ENCODE measurements around the gene FOXN4. TPM values are rescaled to one million over a fixed set of nuclear protein-coding genes. Genes with fewer than 3 reads are reported as not detected.

FOXN4 gene
- total and polyA plus RNA-seq, 3 experiments from 2014 or later, result not detected

DNA sequence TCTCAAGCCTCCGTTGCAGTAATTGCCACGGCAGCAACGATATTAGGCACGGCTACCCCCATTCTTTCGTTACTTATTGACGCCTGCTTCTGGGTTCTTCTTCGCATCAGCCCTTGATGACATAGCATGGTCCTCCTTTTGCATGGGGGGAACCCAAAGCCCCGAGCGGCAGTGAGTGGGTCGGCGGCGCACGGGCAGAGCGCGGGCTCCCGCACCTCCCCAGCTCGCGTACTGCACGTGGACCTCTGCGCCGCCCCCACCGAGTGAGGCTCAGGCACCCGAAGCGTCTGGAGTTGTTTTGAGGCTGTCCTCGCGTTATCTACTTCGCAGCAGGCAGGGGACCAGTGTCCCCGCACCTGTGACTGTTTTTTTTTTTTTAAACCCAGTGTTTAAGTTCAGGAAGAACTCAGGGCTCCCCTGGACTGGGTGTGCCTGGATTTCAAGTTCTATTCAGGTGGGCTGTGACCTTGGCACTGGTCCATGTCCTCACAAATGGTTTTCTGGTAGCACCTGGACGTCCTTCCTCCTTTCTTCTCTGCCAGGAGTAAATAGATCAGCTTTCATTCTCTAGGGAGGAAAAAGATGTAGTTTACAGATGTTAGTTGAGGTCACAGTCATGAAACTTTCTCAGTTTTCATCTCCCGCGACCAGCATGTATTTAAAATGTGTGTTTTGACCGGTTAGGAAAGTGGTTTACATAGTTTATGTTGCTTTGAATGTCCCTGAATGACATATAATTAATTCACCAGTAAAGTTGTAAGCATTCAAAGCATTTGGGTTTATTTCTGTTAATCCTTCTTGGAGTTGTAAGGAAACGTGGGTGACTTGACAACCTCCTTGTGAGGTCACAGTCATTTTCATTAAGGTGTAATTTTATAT is 1.4 kb upstream of the FOXN4 start:
- no peaks in the 10 kb centered on the region for H3K9me3 ChIP-seq (ENCODE audit: low read length)
- peaks cover 8% of the 10 kb centered on the region for H3K4me1 ChIP-seq (ENCODE audit: insufficient read depth, low read length)
- H3K36me3 ChIP-seq (ENCODE audit: insufficient read depth, low read length), result no peaks in the 10 kb centered on the region
- H3K4me3 ChIP-seq (ENCODE audit: low read length), result no peak overlapping the region
- POLR2A ChIA-PET, result no interaction called here
- DNase-seq, result no peak
- H3K27ac Mint-ChIP-seq, result no peak overlapping the region
- H3K27me3 ChIP-seq (ENCODE audit: insufficient read depth, low read length, poor library complexity, severe bottlenecking), result peaks cover 20% of the 10 kb centered on the region
- H3K27me3 Mint-ChIP-seq, result peaks cover 51 to 78% of the 10 kb centered on the region in 2 donors
- CTCF ChIA-PET, result no interaction called here
- peaks cover 8 to 14% (median 9%) of the 10 kb centered on the region in 3 donors for H3K4me1 Mint-ChIP-seq
- H3K4me3 Mint-ChIP-seq, result peak overlapping the region; percentile 71 to 88 (median 77)
- H3K27ac ChIP-seq (ENCODE audit: low read depth, low read length), result no peak overlapping the region
- no peaks in the 10 kb centered on the region for H3K36me3 Mint-ChIP-seq
- no peaks in the 10 kb centered on the region for H3K9me3 Mint-ChIP-seq

DNA sequence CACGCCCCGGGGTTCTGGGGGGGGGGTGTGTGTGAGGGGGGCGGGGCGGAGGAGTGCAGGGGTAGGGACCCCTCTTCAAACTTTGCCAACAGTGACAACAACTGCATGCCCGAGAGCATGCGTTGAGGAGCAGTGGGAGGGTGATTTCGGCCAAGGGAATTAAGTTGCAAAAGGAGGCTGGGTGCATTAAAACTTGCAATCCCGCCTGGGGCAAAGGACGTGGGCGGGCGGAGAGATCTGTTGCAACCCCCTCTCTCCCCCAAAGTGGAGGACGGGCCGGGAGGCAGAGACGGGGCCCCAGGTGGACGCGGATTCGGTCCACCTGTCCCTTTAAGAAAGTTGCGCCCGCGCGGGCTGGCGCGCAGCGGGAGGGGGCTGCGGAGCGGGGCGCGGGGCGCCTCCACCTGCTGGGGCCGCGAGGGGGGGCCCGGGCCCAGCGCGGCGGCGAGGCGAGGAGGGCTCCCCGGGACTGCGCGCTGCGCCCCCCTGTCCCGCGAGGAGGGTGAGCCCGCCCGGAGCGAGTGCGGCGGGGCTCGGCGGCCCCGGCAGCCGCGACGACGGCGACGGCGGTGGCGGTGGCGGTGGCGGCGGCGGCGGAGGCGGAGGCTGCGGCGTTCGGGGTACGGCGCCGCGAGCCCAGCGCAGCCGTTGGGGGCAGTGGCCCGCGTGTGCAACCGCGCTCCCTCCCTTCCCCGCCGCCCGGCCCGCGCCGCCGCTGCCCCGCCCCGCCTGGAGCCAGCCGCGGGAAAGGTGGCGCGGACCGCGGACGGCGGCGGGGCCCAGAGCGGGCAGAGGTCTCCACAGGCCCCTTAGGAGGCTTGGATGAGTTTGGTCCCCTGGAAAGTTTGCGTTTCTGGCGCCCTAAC is 530 bp upstream of the FOXN4 start:
- no peaks in the 10 kb centered on the region for H3K9me3 ChIP-seq (ENCODE audit: low read length)
- Mint-ChIP-seq H3K36me3 (no peaks in the 10 kb centered on the region), H3K4me3 (peak overlapping the region; percentile 77 to 90 (median 83)), H3K27ac (no peak overlapping the region), H3K9me3 (no peaks in the 10 kb centered on the region), H3K4me1 (peaks cover 8 to 14% (median 9%) of the 10 kb centered on the region in 3 donors), H3K27me3 (peaks cover 49 to 81% of the 10 kb centered on the region in 2 donors)
- peaks cover 20% of the 10 kb centered on the region for H3K27me3 ChIP-seq (ENCODE audit: insufficient read depth, low read length, poor library complexity, severe bottlenecking)
- CTCF ChIA-PET, result no interaction called here
- POLR2A ChIA-PET, result no interaction called here
- H3K27ac ChIP-seq (ENCODE audit: low read depth, low read length), result no peak overlapping the region
- DNase-seq, result no peak
- H3K4me1 ChIP-seq (ENCODE audit: insufficient read depth, low read length), result peaks cover 8% of the 10 kb centered on the region
- no peak overlapping the region for H3K4me3 ChIP-seq (ENCODE audit: low read length)
- no peaks in the 10 kb centered on the region for H3K36me3 ChIP-seq (ENCODE audit: insufficient read depth, low read length)

DNA sequence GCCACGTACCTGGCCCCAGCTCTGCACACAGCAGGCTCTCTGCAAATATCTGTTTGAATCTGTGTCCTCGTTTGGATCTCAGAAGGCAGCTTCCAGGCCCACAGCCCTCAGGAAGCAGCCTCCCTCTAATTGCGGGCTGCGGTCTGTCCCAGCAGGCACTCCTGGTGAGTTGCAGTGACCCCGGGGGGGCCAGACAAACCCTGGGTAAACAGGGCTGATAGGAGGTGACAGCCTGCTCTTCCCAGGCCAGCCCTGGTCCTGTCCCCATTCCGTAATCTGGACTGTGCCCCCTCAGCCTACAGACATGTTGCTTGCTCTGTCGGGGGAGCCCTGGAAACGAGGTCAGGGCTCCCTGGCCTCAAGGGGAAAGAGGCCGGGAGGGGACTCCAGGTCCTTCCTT is 2.0 kb downstream of the FOXN4 start:
- no peak for DNase-seq
- ChIA-PET POLR2A (no interaction called here), CTCF (no interaction called here)
- peaks cover 8% of the 10 kb centered on the region for H3K4me1 ChIP-seq (ENCODE audit: insufficient read depth, low read length)
- no peaks in the 10 kb centered on the region for H3K36me3 Mint-ChIP-seq
- peaks cover 8 to 14% (median 9%) of the 10 kb centered on the region in 3 donors for H3K4me1 Mint-ChIP-seq
- no peak overlapping the region for H3K4me3 ChIP-seq (ENCODE audit: low read length)
- no peak overlapping the region for H3K27ac Mint-ChIP-seq
- no peak overlapping the region for H3K27ac ChIP-seq (ENCODE audit: low read depth, low read length)
- no peaks in the 10 kb centered on the region for H3K9me3 Mint-ChIP-seq
- no peaks in the 10 kb centered on the region for H3K9me3 ChIP-seq (ENCODE audit: low read length)
- H3K27me3 ChIP-seq (ENCODE audit: insufficient read depth, low read length, poor library complexity, severe bottlenecking), result peaks cover 20% of the 10 kb centered on the region
- peaks cover 49 to 82% of the 10 kb centered on the region in 2 donors for H3K27me3 Mint-ChIP-seq
- no peaks in the 10 kb centered on the region for H3K36me3 ChIP-seq (ENCODE audit: insufficient read depth, low read length)
- H3K4me3 Mint-ChIP-seq, result no peak overlapping the region

DNA sequence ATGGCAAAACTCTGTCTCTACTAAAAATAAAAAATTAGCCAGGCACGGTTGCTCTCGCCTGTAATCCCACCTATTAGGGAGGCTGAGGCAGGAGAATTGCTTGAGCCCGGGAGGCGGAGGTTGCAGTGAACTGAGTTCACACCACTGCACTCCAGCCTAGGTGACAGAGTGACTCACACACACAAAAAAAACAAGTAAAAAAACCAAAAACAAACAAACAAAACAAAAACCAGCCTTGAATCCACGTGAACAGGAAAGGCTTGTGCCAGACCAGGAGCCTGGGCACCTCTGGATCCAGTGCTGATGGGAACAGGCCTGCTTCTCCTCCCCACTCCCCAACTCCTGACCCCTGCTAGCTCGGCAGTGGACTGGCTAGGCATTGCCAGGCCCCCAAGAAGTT is 3.5 kb downstream of the FOXN4 start:
- CTCF ChIA-PET, result no interaction called here
- peaks cover 45 to 72% of the 10 kb centered on the region in 2 donors for H3K27me3 Mint-ChIP-seq
- H3K4me3 Mint-ChIP-seq, result no peak overlapping the region
- H3K27ac Mint-ChIP-seq, result no peak overlapping the region
- Histone ChIP-seq H3K27me3 (ENCODE audit: insufficient read depth, low read length, poor library complexity, severe bottlenecking) (peaks cover 15% of the 10 kb centered on the region), H3K36me3 (ENCODE audit: insufficient read depth, low read length) (no peaks in the 10 kb centered on the region), H3K4me1 (ENCODE audit: insufficient read depth, low read length) (peaks cover 4% of the 10 kb centered on the region), H3K27ac (ENCODE audit: low read depth, low read length) (no peak overlapping the region), H3K9me3 (ENCODE audit: low read length) (no peaks in the 10 kb centered on the region), H3K4me3 (ENCODE audit: low read length) (no peak overlapping the region)
- peaks cover 4 to 10% (median 6%) of the 10 kb centered on the region in 3 donors for H3K4me1 Mint-ChIP-seq
- H3K36me3 Mint-ChIP-seq, result no peaks in the 10 kb centered on the region
- POLR2A ChIA-PET, result no interaction called here
- H3K9me3 Mint-ChIP-seq, result no peaks in the 10 kb centered on the region
- DNase-seq, result no peak

DNA sequence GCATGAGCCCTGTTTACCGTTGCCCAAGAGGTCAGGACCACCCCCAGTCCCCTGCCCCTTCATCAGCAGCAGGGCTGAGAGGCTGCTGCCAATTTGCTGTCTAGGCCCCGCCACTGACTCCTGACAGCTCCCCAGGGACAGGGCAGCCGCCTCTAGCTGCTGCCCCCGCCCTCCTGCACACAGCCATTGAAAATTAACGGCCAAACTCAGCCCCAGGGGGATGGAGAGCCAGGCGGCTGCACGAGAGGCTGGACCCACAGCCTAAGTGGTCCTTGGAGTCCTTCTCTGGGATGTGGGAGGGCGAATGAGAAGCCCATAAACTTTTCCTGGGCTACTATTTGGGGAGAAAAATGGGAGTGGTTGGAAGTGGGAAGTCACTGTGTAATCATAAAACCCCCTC is 4.6 kb downstream of the FOXN4 start:
- no peak overlapping the region for H3K4me3 ChIP-seq (ENCODE audit: low read length)
- H3K27me3 Mint-ChIP-seq, result peaks cover 42 to 67% of the 10 kb centered on the region in 2 donors
- DNase-seq, result no peak
- H3K4me1 ChIP-seq (ENCODE audit: insufficient read depth, low read length), result no peaks in the 10 kb centered on the region
- POLR2A ChIA-PET, result no interaction called here
- no peaks in the 10 kb centered on the region for H3K36me3 ChIP-seq (ENCODE audit: insufficient read depth, low read length)
- CTCF ChIA-PET, result no interaction called here
- no peaks in the 10 kb centered on the region for H3K36me3 Mint-ChIP-seq
- H3K4me1 Mint-ChIP-seq, result peaks cover 0 to 4% (median 2%) of the 10 kb centered on the region in 3 donors
- H3K9me3 Mint-ChIP-seq, result no peaks in the 10 kb centered on the region
- H3K27me3 ChIP-seq (ENCODE audit: insufficient read depth, low read length, poor library complexity, severe bottlenecking), result peaks cover 13% of the 10 kb centered on the region
- H3K27ac Mint-ChIP-seq, result no peak overlapping the region
- H3K4me3 Mint-ChIP-seq, result no peak overlapping the region
- H3K9me3 ChIP-seq (ENCODE audit: low read length), result no peaks in the 10 kb centered on the region
- H3K27ac ChIP-seq (ENCODE audit: low read depth, low read length), result no peak overlapping the region

DNA sequence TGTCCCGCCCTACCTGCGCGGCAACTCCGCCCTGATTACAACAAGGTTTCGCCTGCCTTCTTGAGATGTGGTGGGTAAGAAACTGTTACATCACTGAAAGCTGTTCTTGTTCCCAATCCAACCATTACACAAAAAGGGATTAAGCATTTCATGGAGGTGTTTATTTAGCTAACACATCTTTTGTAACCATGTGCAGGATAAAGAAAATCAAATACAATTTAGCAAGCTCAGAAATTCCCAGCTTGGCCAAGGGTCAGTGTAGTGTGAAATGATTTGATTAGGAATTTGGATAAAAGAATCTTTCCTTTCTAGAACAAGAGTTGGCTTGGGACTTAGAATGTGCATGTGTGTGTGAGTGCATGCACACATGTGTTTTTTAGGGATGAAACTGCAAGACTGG is 6.3 kb downstream of the FOXN4 start:
- CTCF ChIA-PET, result no interaction called here
- Histone ChIP-seq H3K9me3 (ENCODE audit: low read length) (no peaks in the 10 kb centered on the region), H3K27ac (ENCODE audit: low read depth, low read length) (no peak overlapping the region), H3K4me3 (ENCODE audit: low read length) (no peak overlapping the region), H3K36me3 (ENCODE audit: insufficient read depth, low read length) (no peaks in the 10 kb centered on the region), H3K27me3 (ENCODE audit: insufficient read depth, low read length, poor library complexity, severe bottlenecking) (peaks cover 12% of the 10 kb centered on the region), H3K4me1 (ENCODE audit: insufficient read depth, low read length) (no peaks in the 10 kb centered on the region)
- Mint-ChIP-seq H3K27me3 (peaks cover 33 to 54% of the 10 kb centered on the region in 2 donors), H3K4me3 (no peak overlapping the region), H3K4me1 (no peaks in the 10 kb centered on the region), H3K36me3 (no peaks in the 10 kb centered on the region), H3K9me3 (no peaks in the 10 kb centered on the region), H3K27ac (no peak overlapping the region)
- POLR2A ChIA-PET, result no interaction called here
- DNase-seq, result no peak

DNA sequence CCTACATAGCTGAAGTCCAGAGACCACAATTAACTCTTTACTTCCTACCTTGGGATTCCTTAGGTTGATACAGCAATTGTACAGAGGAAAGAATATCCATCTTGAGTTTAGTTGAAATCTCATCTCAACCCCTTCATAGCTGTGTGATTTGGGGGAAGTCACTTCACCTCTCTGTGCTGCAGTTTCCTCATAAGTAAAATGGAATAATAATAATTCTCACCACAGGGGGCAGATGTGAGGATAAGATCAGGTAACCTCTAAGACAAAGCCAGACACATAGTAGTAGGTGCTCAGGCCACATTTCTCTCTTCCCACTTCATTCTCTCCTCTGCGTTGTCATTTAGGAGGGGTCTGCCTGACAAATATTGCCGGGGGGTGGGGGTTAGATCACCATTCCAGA is 6.7 kb downstream of the FOXN4 start:
- no peaks in the 10 kb centered on the region for H3K36me3 Mint-ChIP-seq
- ChIA-PET POLR2A (no interaction called here), CTCF (no interaction called here)
- Histone ChIP-seq H3K4me3 (ENCODE audit: low read length) (no peak overlapping the region), H3K27ac (ENCODE audit: low read depth, low read length) (no peak overlapping the region), H3K27me3 (ENCODE audit: insufficient read depth, low read length, poor library complexity, severe bottlenecking) (peaks cover 8% of the 10 kb centered on the region), H3K4me1 (ENCODE audit: insufficient read depth, low read length) (no peaks in the 10 kb centered on the region), H3K36me3 (ENCODE audit: insufficient read depth, low read length) (no peaks in the 10 kb centered on the region), H3K9me3 (ENCODE audit: low read length) (no peaks in the 10 kb centered on the region)
- peaks cover 29 to 49% of the 10 kb centered on the region in 2 donors for H3K27me3 Mint-ChIP-seq
- DNase-seq, result no peak
- no peak overlapping the region for H3K27ac Mint-ChIP-seq
- H3K9me3 Mint-ChIP-seq, result no peaks in the 10 kb centered on the region
- H3K4me3 Mint-ChIP-seq, result no peak overlapping the region
- H3K4me1 Mint-ChIP-seq, result no peaks in the 10 kb centered on the region

DNA sequence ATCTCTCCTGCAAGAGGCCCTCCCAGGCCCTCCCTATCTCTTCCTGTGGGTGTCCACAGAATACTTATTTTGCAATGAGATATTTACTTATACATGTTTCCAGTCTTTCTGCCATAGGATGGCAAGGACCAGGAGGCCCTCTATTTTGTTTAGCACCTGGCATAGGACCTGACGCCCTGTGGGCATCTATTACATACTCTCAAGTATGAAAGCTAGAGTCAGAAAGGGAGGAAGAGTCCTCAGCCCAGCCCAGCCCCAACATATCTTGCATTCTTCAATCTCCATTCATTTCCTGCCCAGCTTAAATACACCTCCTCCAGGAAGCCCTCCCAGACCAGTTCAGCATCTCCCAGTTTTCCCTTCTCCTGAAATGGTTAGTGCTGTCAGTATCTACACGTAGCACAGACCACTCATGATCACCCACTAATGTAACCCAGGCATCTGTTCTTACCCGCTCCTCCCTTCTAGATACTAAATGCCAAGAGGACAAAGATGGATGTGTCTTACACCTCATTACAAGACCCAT is 7.4 kb downstream of the FOXN4 start:
- Histone ChIP-seq H3K27me3 (ENCODE audit: insufficient read depth, low read length, poor library complexity, severe bottlenecking) (peaks cover 4% of the 10 kb centered on the region), H3K27ac (ENCODE audit: low read depth, low read length) (no peak overlapping the region), H3K9me3 (ENCODE audit: low read length) (no peaks in the 10 kb centered on the region), H3K4me1 (ENCODE audit: insufficient read depth, low read length) (no peaks in the 10 kb centered on the region), H3K4me3 (ENCODE audit: low read length) (no peak overlapping the region), H3K36me3 (ENCODE audit: insufficient read depth, low read length) (no peaks in the 10 kb centered on the region)
- peaks cover 27 to 43% of the 10 kb centered on the region in 2 donors for H3K27me3 Mint-ChIP-seq
- H3K27ac Mint-ChIP-seq, result no peak overlapping the region
- H3K4me1 Mint-ChIP-seq, result no peaks in the 10 kb centered on the region
- H3K9me3 Mint-ChIP-seq, result no peaks in the 10 kb centered on the region
- DNase-seq, result no peak
- no peaks in the 10 kb centered on the region for H3K36me3 Mint-ChIP-seq
- ChIA-PET POLR2A (no interaction called here), CTCF (no interaction called here)
- no peak overlapping the region for H3K4me3 Mint-ChIP-seq

Data from CD8-positive, alpha-beta memory T cell (primary cell).